Hepatic stellate cell (primary cell): ENCODE results near the gene AIMP1.
"Not testable (repeated sequence)": the region's sequence is repeated elsewhere in the genome, so short reads cannot be mapped to it uniquely, and the experiment has no call there.

Source experiments
- DNase-seq: peaks from one replicate; pipeline ENCODE4 v3.0.0; 2011; ENCODE audit warnings: low spot score

The AIMP1 gene

GRCh38 chr4:106353786-106354185 lies 37.4 kb downstream of the AIMP1 start:
- no peak for DNase-seq

GRCh38 chr4:106355193-106355592 lies 38.8 kb downstream of the AIMP1 start:
- no peak for DNase-seq

GRCh38 chr4:106358899-106359298 lies 42.5 kb downstream of the AIMP1 start:
- DNase-seq: no peak

GRCh38 chr4:106362086-106362825 lies 45.9 kb downstream of the AIMP1 start:
- DNase-seq: no peak

- no peak for DNase-seq
Measured at GRCh38 chr4:106364282-106364681, 47.9 kb downstream of the AIMP1 start.

- DNase-seq: peak; percentile 43
Measured at GRCh38 chr4:106365613-106366012, 49.3 kb downstream of the AIMP1 start.

- DNase-seq: peak; percentile 2
Measured at GRCh38 chr4:106366026-106366425, 49.7 kb downstream of the AIMP1 start.

GRCh38 chr4:106367072-106367471 lies 50.7 kb downstream of the AIMP1 start:
- no peak for DNase-seq

GRCh38 chr4:106368678-106369077 lies 52.3 kb downstream of the AIMP1 start, which contains the start of gene GIMD1:
TSS of gene GIMD1 (minus strand) at chr4:106368778. CDS start at chr4:106367435, 1,343 bp downstream.
- DNase-seq: no peak

- DNase-seq: peak; percentile 21
Measured at GRCh38 chr4:106369456-106370060, 53.2 kb downstream of the AIMP1 start.

- DNase-seq: no peak
Measured at GRCh38 chr4:106370214-106370613, 53.9 kb downstream of the AIMP1 start.

GRCh38 chr4:106371161-106371560 lies 54.8 kb downstream of the AIMP1 start:
- DNase-seq: no peak

- no peak for DNase-seq
Measured at GRCh38 chr4:106373026-106373425, 56.7 kb downstream of the AIMP1 start.

GRCh38 chr4:106380179-106380578 lies 63.8 kb downstream of the AIMP1 start:
- DNase-seq: no peak

GRCh38 chr4:106384878-106385277 lies 68.5 kb downstream of the AIMP1 start:
- DNase-seq: no peak

GRCh38 chr4:106385853-106386393 lies 69.6 kb downstream of the AIMP1 start:
- no peak for DNase-seq

- DNase-seq: no peak
Measured at GRCh38 chr4:106395582-106395981, 79.2 kb downstream of the AIMP1 start.

GRCh38 chr4:106398898-106399297 lies 82.5 kb downstream of the AIMP1 start:
- DNase-seq: not testable (repeated sequence)
